Lower lobe of right lung (tissue), 2 donors: ENCODE results near the gene PI4KB. TPM values are rescaled to one million over a fixed set of nuclear protein-coding genes. Genes with fewer than 3 reads are reported as not detected.

Experiments
- ATAC-seq, 2 donors: fragments of 200-7000 bp; cut with Tn5 transposase; one replicate each; pipeline ENCODE4 v1.9.1; 2020 to 2022; ENCODE audit warnings: mild to moderate bottlenecking in 2 of 2, moderate library complexity in 2 of 2
- DNase-seq: peaks from one replicate; pipeline ENCODE4 v3.0.0-alpha.2; 2020
- H3K27ac ChIP-seq: fragments of 200-600 bp; one replicate; pipeline ENCODE4 v1.8.0; 2022
- H3K27me3 ChIP-seq: fragments of 200-600 bp; one replicate; pipeline ENCODE4 v1.8.0; 2022; ENCODE audit warnings: low read depth
- H3K36me3 ChIP-seq: fragments of 200-600 bp; one replicate; pipeline ENCODE4 v1.8.0; 2022; ENCODE audit warnings: mild to moderate bottlenecking
- H3K4me1 ChIP-seq: fragments of 200-600 bp; one replicate; pipeline ENCODE4 v1.8.0; 2022
- H3K4me3 ChIP-seq: fragments of 200-600 bp; one replicate; pipeline ENCODE4 v1.8.0; 2022; ENCODE audit warnings: mild to moderate bottlenecking
- H3K9me3 ChIP-seq: fragments of 200-600 bp; one replicate; pipeline ENCODE4 v1.8.0; 2022
- CTCF ChIP-seq: fragments of 200-600 bp; IDR thresholded peaks from one replicate; pipeline ENCODE4 v1.8.0; 2022; ENCODE audit warnings: antibody characterized with exemption, mild to moderate bottlenecking
- intact Hi-C: fragments of 100-400 bp; cut with DNase I; formaldehyde crosslinking; loops from one replicate; pipeline ENCODE4 v1.11.0; 2022
- total RNA-seq: library from RNA; stranded (reverse); fragmentation: NEBNext Ultra II Directional; extraction: Animal tissue kit (Norgen Biotek cat#: 25700); gene quantifications from one replicate; pipeline ENCODE4 v1.2.1, GENCODE V29; 2021
- donor health status: DM: no; HTN: yes; CAD: no; lungs with severe emphysema.

PI4KB gene
- total RNA-seq, 1 donor from 2014 or later = 66.0 TPM

DNA sequence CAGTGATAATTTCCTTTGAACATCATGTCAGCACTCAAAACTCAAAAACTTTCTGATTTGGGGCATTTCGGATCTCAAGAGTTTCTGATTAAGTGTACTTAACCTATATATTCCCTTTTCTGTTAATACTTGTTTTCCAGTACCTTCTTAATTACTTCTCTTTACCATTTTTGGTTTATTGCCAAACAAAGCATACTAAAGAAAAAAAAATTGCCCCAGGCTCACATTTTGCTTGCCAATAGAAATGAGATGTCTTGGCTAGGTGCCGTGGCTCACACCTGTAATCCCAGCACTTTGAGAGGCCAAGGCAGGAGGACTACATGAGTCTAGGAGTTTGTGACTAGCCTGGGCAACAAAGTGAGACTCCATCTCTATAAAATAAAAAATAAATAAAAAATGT lies 67.9 kb downstream of the PI4KB start:
- H3K27ac ChIP-seq = no peak overlapping the region
- H3K4me3 ChIP-seq = no peak overlapping the region
- peaks cover 25% of the 10 kb centered on the region for H3K36me3 ChIP-seq
- TF ChIP-seq CTCF = no peak
- no peak for DNase-seq
- no peak for ATAC-seq
- H3K4me1 ChIP-seq = peaks cover 10% of the 10 kb centered on the region
- H3K9me3 ChIP-seq = no peaks in the 10 kb centered on the region
- intact Hi-C loops = no loop called here
- no peaks in the 10 kb centered on the region for H3K27me3 ChIP-seq

DNA sequence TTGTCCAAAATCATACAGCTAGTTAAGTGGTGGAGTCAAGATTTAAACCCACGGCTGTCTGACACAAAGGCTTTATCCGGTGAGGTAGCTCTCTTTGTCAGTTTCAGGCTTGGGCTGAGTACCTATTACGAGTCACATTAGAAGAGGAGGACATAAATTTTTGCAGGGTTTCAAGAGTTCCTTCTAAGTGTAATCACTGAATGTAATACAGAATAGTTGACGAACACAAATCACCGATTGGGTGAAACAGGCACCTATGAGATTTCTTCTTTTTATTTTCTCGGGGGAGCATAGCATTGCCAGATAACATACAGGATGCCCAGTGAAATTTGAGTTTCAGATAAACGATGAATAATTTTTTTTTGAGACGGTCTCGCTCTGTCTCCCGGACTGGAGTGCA lies 71.8 kb downstream of the PI4KB start:
- no peaks in the 10 kb centered on the region for H3K36me3 ChIP-seq
- ATAC-seq = no peak

GRCh38 chr1:151254217-151255213 lies 72.7 kb downstream of the PI4KB start, which contains the start of gene PSMD4:
TSS of gene PSMD4 (plus strand) at chr1:151254734. CDS start at chr1:151254783, 49 bp downstream.
- Histone ChIP-seq H3K27me3 (no peaks in the 10 kb centered on the region), H3K36me3 (peaks cover 7% of the 10 kb centered on the region), H3K4me3 (peak within 1 kb of the TSS; percentile 89), H3K9me3 (no peaks in the 10 kb centered on the region), H3K4me1 (peaks cover 10% of the 10 kb centered on the region), H3K27ac (peak within 1 kb of the TSS; percentile 84)
- TF ChIP-seq CTCF = no peak
- intact Hi-C loops = no loop called here
- ATAC-seq (peak; percentile 99), DNase-seq (peak; percentile 95)

More for the DNA sequence above, 71.8 kb downstream of the PI4KB start:
- Histone ChIP-seq H3K4me3 (peak overlapping the region; percentile 89), H3K9me3 (no peaks in the 10 kb centered on the region), H3K27me3 (no peaks in the 10 kb centered on the region), H3K4me1 (peaks cover 10% of the 10 kb centered on the region), H3K27ac (peak overlapping the region; percentile 84)
- TF ChIP-seq CTCF = no peak
- intact Hi-C loops = no loop called here
- no peak for DNase-seq

DNA sequence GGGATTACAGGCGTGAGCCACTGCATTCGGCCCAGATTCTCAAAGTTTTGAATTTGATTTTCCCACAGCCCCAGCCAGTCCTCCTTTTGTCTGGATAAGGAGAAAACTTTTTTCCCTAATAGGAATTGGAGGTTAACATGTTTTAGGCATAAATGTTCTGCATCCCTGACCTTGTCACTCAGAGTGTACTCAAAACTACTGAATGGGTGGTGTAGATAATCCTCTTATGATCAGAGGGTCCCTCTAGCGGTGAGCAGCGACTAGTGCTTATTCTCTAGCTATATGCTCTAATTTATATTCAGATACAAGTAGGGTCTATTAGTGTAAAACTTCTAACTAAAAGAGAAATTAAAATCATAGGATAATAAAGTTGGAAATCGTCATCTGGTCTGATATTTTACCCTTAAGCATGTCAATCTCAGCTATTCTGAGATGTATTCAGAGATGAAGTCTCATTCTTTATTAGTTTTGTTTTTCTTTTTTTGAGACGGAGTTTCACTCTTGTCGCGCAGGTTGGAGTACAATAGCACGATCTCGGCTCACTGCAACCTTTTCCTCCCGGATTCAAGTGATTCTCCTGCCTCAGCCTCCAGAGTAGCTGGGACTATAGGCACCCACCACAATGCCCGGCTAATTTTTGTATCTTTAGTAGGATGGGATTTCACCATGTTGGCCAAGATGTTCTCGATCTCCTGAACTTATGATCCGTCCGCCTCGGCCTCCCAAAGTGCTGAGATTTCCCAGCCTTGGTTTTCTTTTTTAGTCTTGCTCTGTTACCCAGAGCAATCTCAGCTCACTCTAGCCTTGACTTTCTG lies 75.4 kb downstream of the PI4KB start:
- peak; percentile 82 for TF ChIP-seq CTCF
- ATAC-seq (peak; percentile 49 to 67), DNase-seq (peak; percentile 73)
- Histone ChIP-seq H3K36me3 (peaks cover 33% of the 10 kb centered on the region), H3K27ac (no peak overlapping the region), H3K4me3 (no peak overlapping the region), H3K9me3 (no peaks in the 10 kb centered on the region), H3K4me1 (peaks cover 10% of the 10 kb centered on the region), H3K27me3 (no peaks in the 10 kb centered on the region)
- intact Hi-C loops = no loop called here

DNA sequence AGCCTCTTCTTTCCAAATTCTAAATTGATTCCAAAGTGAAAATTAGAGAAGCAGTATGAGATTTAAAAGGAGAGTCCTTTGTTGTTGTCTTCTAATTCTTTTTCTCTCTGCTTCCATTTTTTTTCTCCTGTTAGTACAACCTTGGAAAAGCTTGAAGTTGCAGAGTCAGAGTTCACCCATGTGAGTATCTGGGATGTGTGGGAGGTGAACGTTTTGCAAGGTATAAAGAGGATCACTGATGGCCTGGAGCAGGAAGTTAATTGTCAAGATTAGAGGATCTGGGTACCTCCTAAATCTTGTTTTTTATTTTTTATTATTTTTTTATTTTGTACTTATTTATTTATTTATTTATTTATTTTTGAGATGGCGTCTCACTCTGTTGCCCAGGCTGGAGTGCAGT lies 80.4 kb downstream of the PI4KB start:
- no peak for TF ChIP-seq CTCF
- intact Hi-C loops = no loop called here

More for the DNA sequence above, 80.4 kb downstream of the PI4KB start:
- no peak overlapping the region for H3K4me3 ChIP-seq
- no peaks in the 10 kb centered on the region for H3K9me3 ChIP-seq
- no peaks in the 10 kb centered on the region for H3K4me1 ChIP-seq
- no peak for ATAC-seq
- no peak for DNase-seq
- no peak overlapping the region for H3K27ac ChIP-seq
- H3K36me3 ChIP-seq = peaks cover 84% of the 10 kb centered on the region
- H3K27me3 ChIP-seq = no peaks in the 10 kb centered on the region
